Urinary bladder (tissue), 4 donors: ENCODE measurements around the gene ATAD3B. TPM values are rescaled to one million over a fixed set of nuclear protein-coding genes. Genes with fewer than 3 reads are reported as not detected.

Source experiments
- DNase-seq: peaks from one replicate; pipeline ENCODE4 v3.0.0-alpha.2; 2015; ENCODE audit errors: extremely low spot score
- H3K27ac ChIP-seq: one replicate; pipeline ENCODE4 v1.5.1; 2013; ENCODE audit warnings: low read depth, mild to moderate bottlenecking, moderate library complexity
- H3K36me3 ChIP-seq: one replicate; pipeline ENCODE4 v1.6.1; 2013; ENCODE audit warnings: mild to moderate bottlenecking, moderate library complexity; ENCODE audit not compliant: insufficient read depth
- H3K4me1 ChIP-seq: one replicate; pipeline ENCODE4 v1.6.1; 2013; ENCODE audit warnings: mild to moderate bottlenecking, moderate library complexity; ENCODE audit not compliant: insufficient read depth
- H3K4me3 ChIP-seq: one replicate; pipeline ENCODE4 v1.5.1; 2013; ENCODE audit warnings: low read depth, low read length
- WGBS: extraction: QIAGEN DNeasy Blood & Tissue Kit; methylation state at CpG from one replicate; pipeline ENCODE4 v1.1.7; 2013; 5-methylcytosine and 5-hydroxymethylcytosine counted together
- polyA plus RNA-seq: library from polyadenylated mRNA; stranded (reverse); fragments of 200-250 nt; gene quantifications from one replicate; pipeline ENCODE4 v1.2.3, GENCODE V29; 2013
- total RNA-seq: library from RNA; depleted of rRNA; stranded (reverse); fragments of >200 nt; gene quantifications from one replicate; pipeline ENCODE4 v1.2.3, GENCODE V29; 2014
- donor health status: healthy with polysubstance abuse.
- donor health status: healthy.

ATAD3B gene
- total and polyA plus RNA-seq, 2 donors: 11.3 to 14.3 TPM

DNA sequence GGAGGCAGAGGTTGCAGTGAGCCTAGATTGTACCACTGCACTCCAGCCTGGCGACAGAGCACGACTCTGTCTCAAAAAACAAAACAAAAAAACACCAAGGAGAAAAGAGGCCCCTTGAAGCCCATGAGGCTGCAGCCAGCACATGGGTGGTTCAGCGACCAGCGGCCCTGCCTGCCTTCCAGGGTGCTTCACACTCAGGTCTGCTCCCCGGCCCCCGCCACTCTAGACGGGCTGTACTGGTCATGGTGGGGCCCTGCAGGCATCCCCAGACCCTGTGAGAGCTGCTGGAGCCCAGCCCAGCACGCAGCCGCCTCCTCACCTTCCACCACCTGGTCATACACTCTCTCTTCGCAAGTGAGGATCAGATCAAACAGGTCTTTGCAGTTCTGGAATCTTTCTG is 73.0 kb downstream of the ATAD3B start:
- 90% methylated on average over 10 of the region's 10 CpGs for WGBS
- no peak for DNase-seq
- no peak overlapping the region for H3K27ac ChIP-seq
- no peaks in the 10 kb centered on the region for H3K4me1 ChIP-seq
- no peaks in the 10 kb centered on the region for H3K36me3 ChIP-seq
- no peak overlapping the region for H3K4me3 ChIP-seq

Other genes starting within 250 kb of the ATAD3B start
- 36.7 TPM for gene SDF4, start 239.8 kb upstream of the ATAD3B start, total RNA-seq
- 176 TPM for gene SDF4, start 239.8 kb upstream of the ATAD3B start, polyA plus RNA-seq
- gene B3GALT6, start 239.5 kb upstream of the ATAD3B start, total RNA-seq: 8.8 TPM
- gene B3GALT6, start 239.5 kb upstream of the ATAD3B start, polyA plus RNA-seq: 15.2 TPM
- 0.53 TPM for gene C1QTNF12, start 225.0 kb upstream of the ATAD3B start, total RNA-seq
- 0.99 TPM for gene C1QTNF12, start 225.0 kb upstream of the ATAD3B start, polyA plus RNA-seq
- gene UBE2J2, start 197.9 kb upstream of the ATAD3B start, total RNA-seq: 36.3 TPM
- gene UBE2J2, start 197.9 kb upstream of the ATAD3B start, polyA plus RNA-seq: 47.0 TPM
- gene SCNN1D, start 191.3 kb upstream of the ATAD3B start, total RNA-seq: 2.0 TPM
- gene SCNN1D, start 191.3 kb upstream of the ATAD3B start, polyA plus RNA-seq: 2.5 TPM
- gene ACAP3, start 163.8 kb upstream of the ATAD3B start, total RNA-seq: 40.2 TPM
- 51.2 TPM for gene ACAP3, start 163.8 kb upstream of the ATAD3B start, polyA plus RNA-seq
- 7.6 TPM for gene PUSL1, start 163.2 kb upstream of the ATAD3B start, total RNA-seq
- gene PUSL1, start 163.2 kb upstream of the ATAD3B start, polyA plus RNA-seq: 19.2 TPM
- 45.9 TPM for gene INTS11, start 147.1 kb upstream of the ATAD3B start, total RNA-seq
- 134 TPM for gene INTS11, start 147.1 kb upstream of the ATAD3B start, polyA plus RNA-seq
- 6.1 TPM for gene CPTP, start 147.0 kb upstream of the ATAD3B start, total RNA-seq
- gene CPTP, start 147.0 kb upstream of the ATAD3B start, polyA plus RNA-seq: 17.1 TPM
- 0.48 TPM for gene TAS1R3, start 140.5 kb upstream of the ATAD3B start, total RNA-seq
- gene TAS1R3, start 140.5 kb upstream of the ATAD3B start, polyA plus RNA-seq: 0.11 TPM
- gene DVL1, start 122.3 kb upstream of the ATAD3B start, total RNA-seq: 26.4 TPM
- 69.0 TPM for gene DVL1, start 122.3 kb upstream of the ATAD3B start, polyA plus RNA-seq
- gene MXRA8, start 113.2 kb upstream of the ATAD3B start, total RNA-seq: 62.7 TPM
- 159 TPM for gene MXRA8, start 113.2 kb upstream of the ATAD3B start, polyA plus RNA-seq
- gene AURKAIP1, start 96.6 kb upstream of the ATAD3B start, total RNA-seq: 20.7 TPM
- 158 TPM for gene AURKAIP1, start 96.6 kb upstream of the ATAD3B start, polyA plus RNA-seq
- 226 TPM for gene CCNL2, start 72.4 kb upstream of the ATAD3B start, total RNA-seq
- gene CCNL2, start 72.4 kb upstream of the ATAD3B start, polyA plus RNA-seq: 146 TPM
- 55.1 TPM for gene MRPL20, start 64.5 kb upstream of the ATAD3B start, total RNA-seq
- gene MRPL20, start 64.5 kb upstream of the ATAD3B start, polyA plus RNA-seq: 183 TPM
- gene ANKRD65, start 50.5 kb upstream of the ATAD3B start, total RNA-seq: 5.8 TPM
- gene ANKRD65, start 50.5 kb upstream of the ATAD3B start, polyA plus RNA-seq: 17.7 TPM
- 15.2 TPM for gene VWA1, start 36.1 kb upstream of the ATAD3B start, total RNA-seq
- gene VWA1, start 36.1 kb upstream of the ATAD3B start, polyA plus RNA-seq: 214 TPM
- 0.26 TPM for gene ATAD3C, start 22.1 kb upstream of the ATAD3B start, total RNA-seq
- gene ATAD3C, start 22.1 kb upstream of the ATAD3B start, polyA plus RNA-seq: 3.3 TPM
- 7.1 TPM for gene ATAD3A, start 40.4 kb downstream of the ATAD3B start, total RNA-seq
- 18.8 TPM for gene ATAD3A, start 40.4 kb downstream of the ATAD3B start, polyA plus RNA-seq
- gene TMEM240, start 68.9 kb downstream of the ATAD3B start, total RNA-seq: 6.7 TPM
- 31.0 TPM for gene TMEM240, start 68.9 kb downstream of the ATAD3B start, polyA plus RNA-seq
- 38.5 TPM for gene SSU72, start 103.1 kb downstream of the ATAD3B start, total RNA-seq
- 83.5 TPM for gene SSU72, start 103.1 kb downstream of the ATAD3B start, polyA plus RNA-seq
- gene FNDC10, start 128.4 kb downstream of the ATAD3B start, total RNA-seq: 0.58 TPM
- gene FNDC10, start 128.4 kb downstream of the ATAD3B start, polyA plus RNA-seq: 2.2 TPM
- 20.9 TPM for gene MIB2, start 143.7 kb downstream of the ATAD3B start, total RNA-seq
- gene MIB2, start 143.7 kb downstream of the ATAD3B start, polyA plus RNA-seq: 74.5 TPM
- gene MMP23B, start 160.4 kb downstream of the ATAD3B start, total RNA-seq: 45.6 TPM
- gene MMP23B, start 160.4 kb downstream of the ATAD3B start, polyA plus RNA-seq: 35.7 TPM
- 6.5 TPM for gene CDK11B, start 187.2 kb downstream of the ATAD3B start, total RNA-seq
- gene CDK11B, start 187.2 kb downstream of the ATAD3B start, polyA plus RNA-seq: 44.5 TPM
- gene SLC35E2B, start 221.0 kb downstream of the ATAD3B start, total RNA-seq: 29.9 TPM
- 34.5 TPM for gene SLC35E2B, start 221.0 kb downstream of the ATAD3B start, polyA plus RNA-seq